Osteocyte (in vitro differentiated cells): ENCODE data around the gene LRRC4B. TPM values are rescaled to one million over a fixed set of nuclear protein-coding genes. Genes with fewer than 3 reads are reported as not detected.

Experiments used
- DNase-seq: peaks from one replicate; pipeline ENCODE4 v3.0.0; 2021; ENCODE audit warnings: mixed read lengths; ENCODE audit not compliant: unreplicated experiment; ENCODE audit errors: extremely low spot score
- H3K27ac Mint-ChIP-seq: one replicate; pipeline ENCODE4 v1.8.0; 2021; ENCODE audit warnings: mild to moderate bottlenecking, mixed read lengths; ENCODE audit not compliant: unreplicated experiment
- H3K27me3 Mint-ChIP-seq: one replicate; pipeline ENCODE4 v1.8.0; 2021; ENCODE audit warnings: mixed read lengths; ENCODE audit not compliant: unreplicated experiment
- H3K36me3 Mint-ChIP-seq: one replicate; pipeline ENCODE4 v1.8.0; 2021; ENCODE audit warnings: mixed read lengths; ENCODE audit not compliant: unreplicated experiment
- H3K4me1 Mint-ChIP-seq: one replicate; pipeline ENCODE4 v1.8.0; 2021; ENCODE audit warnings: mixed read lengths; ENCODE audit not compliant: unreplicated experiment
- H3K4me3 Mint-ChIP-seq: one replicate; pipeline ENCODE4 v1.8.0; 2021; ENCODE audit warnings: mild to moderate bottlenecking, moderate library complexity, mixed read lengths; ENCODE audit not compliant: unreplicated experiment
- H3K9me3 Mint-ChIP-seq: one replicate; pipeline ENCODE4 v1.8.0; 2021; ENCODE audit warnings: mixed read lengths; ENCODE audit not compliant: unreplicated experiment
- CTCF ChIP-seq: fragments of 200-600 bp; sonication (generic); IDR thresholded peaks from 2 replicates; pipeline ENCODE4 v1.5.0; 2021; ENCODE audit warnings: antibody characterized with exemption, mild to moderate bottlenecking, moderate library complexity
- total RNA-seq: library from RNA; stranded (reverse); gene quantifications from 2 replicates; pipeline ENCODE4 v1.2.1, GENCODE V29; 2021

LRRC4B gene
- total RNA-seq, 1 donor from 2014 or later, result 0.11 TPM

GRCh38 chr19:50567052-50567841 is 988 bp downstream of the LRRC4B start:
- Mint-ChIP-seq H3K4me1 (no peaks in the 10 kb centered on the region), H3K36me3 (no peaks in the 10 kb centered on the region), H3K27ac (no peak overlapping the region), H3K4me3 (no peak overlapping the region), H3K27me3 (peaks cover 37% of the 10 kb centered on the region), H3K9me3 (no peaks in the 10 kb centered on the region)
- no peak for TF ChIP-seq CTCF
- no peak for DNase-seq

GRCh38 chr19:50565984-50566903 is 2.0 kb downstream of the LRRC4B start:
- TF ChIP-seq CTCF, result no peak
- Mint-ChIP-seq H3K4me1 (no peaks in the 10 kb centered on the region), H3K27ac (no peak overlapping the region), H3K9me3 (no peaks in the 10 kb centered on the region), H3K4me3 (no peak overlapping the region), H3K27me3 (peaks cover 37% of the 10 kb centered on the region), H3K36me3 (no peaks in the 10 kb centered on the region)
- no peak for DNase-seq

DNA sequence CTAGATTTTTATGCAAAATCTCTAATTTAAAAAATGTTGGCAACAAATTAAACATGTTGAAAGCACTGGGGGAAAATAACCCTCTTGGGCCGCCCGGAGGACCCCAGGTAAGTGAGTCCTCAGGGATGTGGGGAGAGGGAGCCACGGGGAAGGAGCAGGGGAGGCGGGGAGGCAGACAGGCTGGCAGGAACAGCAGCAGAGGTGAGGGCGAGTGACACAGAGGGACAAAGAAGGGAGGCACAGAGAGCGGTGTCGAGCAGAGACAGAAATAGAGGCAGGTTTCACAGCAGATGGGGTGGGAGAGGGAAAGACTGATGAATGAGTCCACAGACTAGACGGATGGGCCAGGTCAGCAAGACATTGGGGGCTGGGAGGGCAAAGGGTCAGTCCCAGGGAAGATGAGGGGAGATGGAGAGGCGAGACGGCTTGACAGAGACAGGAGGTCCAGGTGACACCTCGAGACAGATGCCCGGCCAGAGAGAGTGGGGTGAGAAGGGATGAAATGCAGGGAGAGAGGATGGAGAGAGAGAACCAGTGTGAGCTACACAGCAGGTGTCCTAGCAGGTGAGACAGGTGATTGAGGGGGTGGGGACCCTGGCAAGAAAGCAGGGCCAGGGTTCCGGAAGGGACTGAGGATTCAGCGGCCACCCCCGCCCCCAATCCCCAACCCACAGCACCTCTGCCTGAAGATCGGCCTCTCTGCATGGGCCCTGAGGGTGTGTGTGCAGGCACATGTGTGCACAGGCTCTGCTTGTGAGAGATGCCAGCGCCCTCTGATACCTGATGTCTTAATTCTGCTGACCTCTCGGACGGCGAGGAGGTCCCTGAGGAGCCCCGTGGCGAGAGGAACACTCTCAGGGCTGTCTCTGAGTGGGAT is 3.8 kb downstream of the LRRC4B start:
- Mint-ChIP-seq H3K4me1 (no peaks in the 10 kb centered on the region), H3K36me3 (no peaks in the 10 kb centered on the region), H3K4me3 (no peak overlapping the region), H3K9me3 (no peaks in the 10 kb centered on the region), H3K27me3 (peaks cover 29% of the 10 kb centered on the region), H3K27ac (no peak overlapping the region)
- no peak for DNase-seq
- TF ChIP-seq CTCF, result no peak

DNA sequence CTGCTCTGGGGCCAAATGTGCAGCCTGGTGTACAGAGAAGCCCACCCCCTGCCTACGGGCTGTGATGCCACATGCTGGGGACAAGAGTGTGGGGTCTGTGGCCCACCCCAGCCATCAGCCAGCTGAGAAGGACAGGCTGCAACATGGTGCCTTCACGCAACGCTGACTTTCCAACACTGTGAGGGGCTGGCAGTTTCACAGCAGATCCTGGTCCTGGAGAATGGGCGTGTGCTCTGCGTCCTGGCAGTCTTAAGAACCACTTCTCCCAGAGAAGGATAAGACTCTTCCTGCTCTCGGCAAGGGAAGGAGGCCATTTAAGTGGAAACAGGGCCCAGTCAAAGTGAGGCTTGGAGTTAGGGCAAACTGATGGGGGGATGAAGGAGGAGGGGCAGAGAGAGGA is 4.6 kb downstream of the LRRC4B start:
- TF ChIP-seq CTCF, result no peak
- Mint-ChIP-seq H3K27ac (no peak overlapping the region), H3K9me3 (no peaks in the 10 kb centered on the region), H3K27me3 (peaks cover 24% of the 10 kb centered on the region), H3K4me1 (no peaks in the 10 kb centered on the region), H3K4me3 (no peak overlapping the region), H3K36me3 (no peaks in the 10 kb centered on the region)
- DNase-seq, result no peak
